HG02588 (cell line): ENCODE results near the gene CTSF.
"Not testable (repeated sequence)": the region's sequence is repeated elsewhere in the genome, so short reads cannot be mapped to it uniquely, and the experiment has no call there.

Source experiments
- ATAC-seq: cut with Tn5 transposase; IDR thresholded peaks from one replicate; pipeline ENCODE4 v1.9.1; 2021; ENCODE audit warnings: mild to moderate bottlenecking, moderate library complexity; ENCODE audit not compliant: unreplicated experiment

The CTSF gene

DNA sequence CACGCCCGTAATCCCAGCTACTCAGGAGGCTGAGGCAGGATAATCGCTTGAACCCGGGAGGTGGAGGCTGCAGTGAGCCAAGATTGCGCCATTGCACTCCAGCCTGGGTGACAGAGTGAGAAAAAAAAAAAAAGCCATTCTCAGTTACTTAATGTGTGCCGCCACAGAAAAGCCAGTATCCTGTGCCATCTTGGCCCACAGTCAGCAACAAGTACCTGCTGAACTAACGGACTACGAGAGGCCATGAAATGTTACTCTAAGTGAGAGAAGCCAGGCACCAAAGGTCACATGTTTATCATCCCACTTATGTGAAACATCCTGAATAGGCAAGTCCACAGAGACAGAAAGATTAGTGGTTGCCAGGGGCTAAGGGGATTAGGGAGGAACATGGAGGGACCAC lies 27.8 kb downstream of the CTSF start:
- ATAC-seq: not testable (repeated sequence)

- ATAC-seq: no peak
These were observed 28.6 kb downstream of the CTSF start for GRCh38 chr11:66539870-66540213.

- no peak for ATAC-seq
These were observed 29.1 kb downstream of the CTSF start for GRCh38 chr11:66539170-66539869.

- ATAC-seq: no peak
These were observed 35.6 kb downstream of the CTSF start for GRCh38 chr11:66532784-66533183.

DNA sequence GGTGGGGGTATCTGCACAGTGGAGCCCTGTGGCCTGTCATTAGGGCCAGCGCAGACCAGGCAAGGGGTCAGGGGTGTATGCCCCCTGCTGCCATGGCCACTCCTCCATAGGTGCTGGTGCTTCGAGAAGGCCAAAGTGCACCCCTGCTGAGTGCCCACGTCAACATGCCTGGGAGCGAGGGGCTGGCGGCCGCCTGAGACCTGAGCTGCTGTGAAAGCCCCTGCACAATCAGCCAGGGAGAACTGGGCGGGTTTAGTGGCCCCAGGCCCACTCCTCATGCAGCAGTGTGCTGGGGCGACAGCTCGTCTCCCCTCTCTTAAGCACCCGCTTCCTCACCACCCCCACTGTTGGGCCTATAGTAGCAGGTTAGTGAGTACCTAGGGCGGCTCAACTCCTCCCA lies 36.6 kb downstream of the CTSF start:
- ATAC-seq: no peak

DNA sequence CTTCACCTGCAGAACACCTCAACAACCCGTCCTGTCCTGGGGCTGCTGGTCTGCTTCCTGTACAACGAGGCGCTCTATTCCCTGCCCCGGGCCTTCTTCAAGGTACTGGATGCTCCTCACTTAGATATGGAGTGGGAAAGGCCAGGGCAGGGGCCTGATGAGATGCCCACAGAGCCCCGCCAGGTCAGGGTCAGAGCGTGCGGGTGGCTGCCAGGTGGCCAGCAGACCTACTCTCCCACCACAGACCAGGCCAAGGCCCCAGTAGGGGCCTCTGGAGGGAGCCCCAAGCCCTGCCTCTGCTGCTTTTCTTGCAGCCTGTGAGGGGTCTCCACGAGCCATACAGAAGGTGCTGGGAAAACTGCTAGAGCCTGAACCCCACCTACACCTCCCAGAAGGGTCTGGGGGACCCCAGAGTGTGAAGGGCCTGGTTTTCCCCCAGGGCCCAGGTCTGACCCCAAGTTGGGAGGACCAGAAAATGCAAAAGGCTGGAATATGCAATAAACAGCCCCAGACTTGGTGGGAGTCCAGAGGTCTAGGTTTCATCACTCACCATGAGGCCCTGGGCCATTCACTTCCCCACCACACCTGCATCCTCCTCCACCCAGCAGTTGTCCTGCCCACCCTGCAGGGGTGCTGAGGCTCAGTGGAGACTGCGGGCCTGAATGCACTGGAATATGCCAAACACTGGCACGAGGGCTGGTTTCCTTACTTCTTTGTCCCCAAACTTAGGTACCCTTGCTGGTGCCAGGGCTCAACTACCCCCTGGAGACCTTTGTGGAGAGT lies 37.3 kb downstream of the CTSF start:
- no peak for ATAC-seq

DNA sequence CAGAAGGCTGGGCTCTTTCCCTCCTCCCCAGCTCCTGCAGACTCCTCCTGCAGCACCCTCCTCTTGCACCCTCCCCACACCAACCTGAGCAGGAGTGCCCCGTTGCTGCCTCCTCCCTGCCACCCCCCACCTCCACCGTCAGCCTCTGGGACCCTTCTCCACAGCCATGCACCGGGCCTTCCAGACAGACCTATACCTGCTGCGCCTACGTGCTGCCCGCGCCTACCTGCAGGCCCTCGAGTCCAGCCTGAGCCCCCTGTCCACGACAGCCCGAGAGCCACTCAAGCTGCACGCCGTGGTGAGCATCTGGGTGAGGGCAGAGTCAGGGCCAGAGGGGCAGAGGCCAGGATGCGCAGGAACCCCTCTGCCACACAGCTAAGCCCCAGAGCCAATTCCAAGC lies 38.8 kb downstream of the CTSF start:
- ATAC-seq: no peak

- ATAC-seq: no peak
These were observed 39.3 kb downstream of the CTSF start for GRCh38 chr11:66529069-66529468.

DNA sequence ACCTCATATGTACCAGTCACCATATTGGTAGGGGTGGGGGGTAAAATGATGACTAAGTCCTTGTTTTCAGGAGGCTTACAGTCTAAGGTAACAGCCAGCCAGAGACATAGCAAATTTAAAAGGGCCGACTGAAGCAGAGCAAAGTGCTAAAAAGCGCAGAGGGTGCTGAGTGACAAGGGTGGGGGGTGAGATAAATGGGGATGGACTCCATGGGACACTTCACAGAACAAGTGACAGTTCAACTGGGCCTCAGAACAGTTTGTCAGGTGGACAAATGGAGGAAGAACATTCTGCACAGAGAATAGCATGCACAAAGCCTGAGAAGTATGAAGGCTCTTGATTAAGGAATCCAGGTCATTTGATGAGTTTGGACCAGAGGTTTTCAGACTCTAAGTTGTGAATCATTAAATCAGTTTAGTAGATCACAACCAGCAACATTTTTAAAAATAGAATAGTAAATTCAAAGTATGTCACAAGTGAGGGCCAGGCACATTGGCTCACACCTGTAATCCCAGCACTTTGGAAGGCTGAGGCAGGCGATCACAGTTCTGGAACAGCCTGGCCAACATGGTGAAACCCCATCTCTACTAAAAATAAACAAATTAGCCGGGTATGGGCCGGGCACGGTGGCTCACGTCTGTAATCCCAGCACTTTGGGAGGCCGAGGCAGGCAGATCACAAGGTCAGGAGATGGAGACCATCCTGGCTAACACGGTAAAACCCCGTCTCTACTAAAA lies 43.9 kb downstream of the CTSF start:
- no peak for ATAC-seq

GRCh38 chr11:66523611-66524010 lies 44.8 kb downstream of the CTSF start:
- no peak for ATAC-seq
